ENCODE results near the gene ZBTB16.

GRCh38 chr11:114175706-114176105, 116.2 kb downstream of the ZBTB16 start:
- TF ChIP-seq EZH2 (IDR thresholded peaks at IDR 0.05; ENCODE audit: low read length), result no peak
- no peak for TF ChIP-seq CTCF (optimal IDR thresholded peaks at IDR 0.05 in 1 of 3, IDR thresholded peaks at IDR 0.05 in 1 of 3, conservative IDR thresholded peaks at IDR 0.05 in 1 of 3; ENCODE audit: extremely low read depth in 1 of 3, insufficient read depth in 2 of 3, low read length in 3 of 3)
